ENCODE measurements around the gene TSHZ1.

Gene TSHZ1

DNA sequence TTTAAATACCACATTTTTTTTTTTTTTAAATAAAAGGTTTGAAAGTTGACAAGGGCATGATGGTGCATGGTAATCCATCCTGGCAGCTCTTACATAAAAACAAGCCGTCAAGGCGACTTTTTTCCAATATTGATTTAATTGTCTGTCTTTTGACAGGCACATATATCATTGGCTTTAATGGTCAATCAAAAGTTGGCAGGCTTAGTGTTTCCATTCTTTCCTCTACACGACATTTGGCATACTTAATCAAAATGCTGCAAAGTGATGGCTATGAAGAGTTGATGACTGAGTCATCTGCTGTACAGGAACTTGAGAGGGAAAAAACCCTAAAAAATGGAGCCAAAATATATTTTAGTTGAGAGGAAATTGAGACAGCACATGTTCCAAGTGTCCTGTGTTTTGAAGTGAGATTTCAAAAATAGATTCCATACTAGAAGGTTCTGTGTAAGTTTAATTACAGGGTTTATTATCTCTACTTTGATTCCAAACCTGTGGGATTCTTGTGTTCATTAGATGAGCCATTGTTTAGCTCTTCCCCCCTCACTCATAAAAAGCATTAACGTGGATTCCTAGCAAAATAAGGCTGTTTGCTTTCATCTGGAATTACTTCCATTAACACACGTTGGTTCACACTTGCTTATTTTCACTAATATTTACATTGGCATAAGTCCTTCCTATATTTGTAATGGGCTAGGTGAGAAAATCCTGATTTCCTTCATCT is 3.2 kb downstream of the TSHZ1 start (continued):
- no peak for TF ChIP-seq ZFP3 (tag by site-specific recombination; IDR thresholded peaks at IDR 0.05; ENCODE audit: low read depth)
- no peak for TF ChIP-seq ZNF670 (tag by site-specific recombination; IDR thresholded peaks at IDR 0.05; ENCODE audit: low read depth)
- TF ChIP-seq, protein P1, sequence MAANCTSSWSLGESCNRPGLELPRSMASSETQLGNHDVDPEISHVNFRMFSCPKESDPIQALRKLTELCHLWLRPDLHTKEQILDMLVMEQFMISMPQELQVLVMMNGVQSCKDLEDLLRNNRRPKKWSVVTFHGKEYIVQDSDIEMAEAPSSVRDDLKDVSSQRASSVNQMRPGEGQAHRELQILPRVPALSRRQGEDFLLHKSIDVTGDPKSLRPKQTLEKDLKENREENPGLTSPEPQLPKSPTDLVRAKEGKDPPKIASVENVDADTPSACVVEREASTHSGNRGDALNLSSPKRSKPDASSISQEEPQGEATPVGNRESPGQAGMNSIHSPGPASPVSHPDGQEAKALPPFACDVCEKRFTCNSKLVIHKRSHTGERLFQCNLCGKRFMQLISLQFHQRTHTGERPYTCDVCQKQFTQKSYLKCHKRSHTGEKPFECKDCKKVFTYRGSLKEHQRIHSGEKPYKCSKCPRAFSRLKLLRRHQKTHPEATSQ (tag by site-specific recombination; IDR thresholded peaks at IDR 0.05), result no peak
- TF ChIP-seq KLF16 (tag by site-specific recombination; IDR thresholded peaks at IDR 0.05), result no peak
- TF ChIP-seq ZNF391 (tag by site-specific recombination; IDR thresholded peaks at IDR 0.05; ENCODE audit: borderline replicate concordance, low read depth), result 0 out of 2 replicates have a peak, but pooled peaks have one; percentile 47
- no peak for TF ChIP-seq ZNF514 (tag by site-specific recombination; IDR thresholded peaks at IDR 0.05)
- no peak for TF ChIP-seq ZBTB48 (tag by site-specific recombination; IDR thresholded peaks at IDR 0.05)
- TF ChIP-seq ZNF184 (tag by site-specific recombination; IDR thresholded peaks at IDR 0.05), result no peak
- no peak for TF ChIP-seq KLF7 (tag by site-specific recombination; IDR thresholded peaks at IDR 0.05; ENCODE audit: borderline replicate concordance)
- TF ChIP-seq ZNF621 (tag by site-specific recombination; IDR thresholded peaks at IDR 0.05), result no peak
- TF ChIP-seq ZNF843 (tag by site-specific recombination; IDR thresholded peaks at IDR 0.05), result peak; percentile 95
- no peak for TF ChIP-seq ZNF140 (tag by site-specific recombination; IDR thresholded peaks at IDR 0.05)
- no peak for TF ChIP-seq ZNF548 (tag by site-specific recombination; IDR thresholded peaks at IDR 0.05)
- no peak for TF ChIP-seq WT1 (tag by site-specific recombination; IDR thresholded peaks at IDR 0.05)
- TF ChIP-seq ZNF664 (tag by site-specific recombination; IDR thresholded peaks at IDR 0.05), result peak; percentile 63
- TF ChIP-seq, protein P2, sequence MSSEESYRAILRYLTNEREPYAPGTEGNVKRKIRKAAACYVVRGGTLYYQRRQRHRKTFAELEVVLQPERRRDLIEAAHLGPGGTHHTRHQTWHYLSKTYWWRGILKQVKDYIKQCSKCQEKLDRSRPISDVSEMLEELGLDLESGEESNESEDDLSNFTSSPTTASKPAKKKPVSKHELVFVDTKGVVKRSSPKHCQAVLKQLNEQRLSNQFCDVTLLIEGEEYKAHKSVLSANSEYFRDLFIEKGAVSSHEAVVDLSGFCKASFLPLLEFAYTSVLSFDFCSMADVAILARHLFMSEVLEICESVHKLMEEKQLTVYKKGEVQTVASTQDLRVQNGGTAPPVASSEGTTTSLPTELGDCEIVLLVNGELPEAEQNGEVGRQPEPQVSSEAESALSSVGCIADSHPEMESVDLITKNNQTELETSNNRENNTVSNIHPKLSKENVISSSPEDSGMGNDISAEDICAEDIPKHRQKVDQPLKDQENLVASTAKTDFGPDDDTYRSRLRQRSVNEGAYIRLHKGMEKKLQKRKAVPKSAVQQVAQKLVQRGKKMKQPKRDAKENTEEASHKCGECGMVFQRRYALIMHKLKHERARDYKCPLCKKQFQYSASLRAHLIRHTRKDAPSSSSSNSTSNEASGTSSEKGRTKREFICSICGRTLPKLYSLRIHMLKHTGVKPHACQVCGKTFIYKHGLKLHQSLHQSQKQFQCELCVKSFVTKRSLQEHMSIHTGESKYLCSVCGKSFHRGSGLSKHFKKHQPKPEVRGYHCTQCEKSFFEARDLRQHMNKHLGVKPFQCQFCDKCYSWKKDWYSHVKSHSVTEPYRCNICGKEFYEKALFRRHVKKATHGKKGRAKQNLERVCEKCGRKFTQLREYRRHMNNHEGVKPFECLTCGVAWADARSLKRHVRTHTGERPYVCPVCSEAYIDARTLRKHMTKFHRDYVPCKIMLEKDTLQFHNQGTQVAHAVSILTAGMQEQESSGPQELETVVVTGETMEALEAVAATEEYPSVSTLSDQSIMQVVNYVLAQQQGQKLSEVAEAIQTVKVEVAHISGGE (tag by site-specific recombination; conservative IDR thresholded peaks at IDR 0.05; ENCODE audit: low read depth), result no peak
- TF ChIP-seq ZNF138 (tag by site-specific recombination; IDR thresholded peaks at IDR 0.05; ENCODE audit: borderline replicate concordance), result no peak
- no peak for TF ChIP-seq MYNN (tag by site-specific recombination; IDR thresholded peaks at IDR 0.05; ENCODE audit: borderline replicate concordance)
- no peak for TF ChIP-seq GLI2 (tag by site-specific recombination; IDR thresholded peaks at IDR 0.05; ENCODE audit: borderline replicate concordance, low read depth)
- no peak; the same call in 1 of the 2 replicates for TF ChIP-seq BCL11A (tag by site-specific recombination; IDR thresholded peaks at IDR 0.05; ENCODE audit: low read depth)
- TF ChIP-seq ZNF416 (tag by site-specific recombination; IDR thresholded peaks at IDR 0.05), result no peak
- TF ChIP-seq, protein P3, sequence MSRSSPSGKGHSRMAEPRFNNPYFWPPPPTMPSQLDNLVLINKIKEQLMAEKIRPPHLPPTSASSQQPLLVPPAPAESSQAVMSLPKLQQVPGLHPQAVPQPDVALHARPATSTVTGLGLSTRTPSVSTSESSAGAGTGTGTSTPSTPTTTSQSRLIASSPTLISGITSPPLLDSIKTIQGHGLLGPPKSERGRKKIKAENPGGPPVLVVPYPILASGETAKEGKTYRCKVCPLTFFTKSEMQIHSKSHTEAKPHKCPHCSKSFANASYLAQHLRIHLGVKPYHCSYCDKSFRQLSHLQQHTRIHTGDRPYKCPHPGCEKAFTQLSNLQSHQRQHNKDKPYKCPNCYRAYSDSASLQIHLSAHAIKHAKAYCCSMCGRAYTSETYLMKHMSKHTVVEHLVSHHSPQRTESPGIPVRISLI (tag by site-specific recombination; IDR thresholded peaks at IDR 0.05), result no peak
- TF ChIP-seq, protein P4, sequence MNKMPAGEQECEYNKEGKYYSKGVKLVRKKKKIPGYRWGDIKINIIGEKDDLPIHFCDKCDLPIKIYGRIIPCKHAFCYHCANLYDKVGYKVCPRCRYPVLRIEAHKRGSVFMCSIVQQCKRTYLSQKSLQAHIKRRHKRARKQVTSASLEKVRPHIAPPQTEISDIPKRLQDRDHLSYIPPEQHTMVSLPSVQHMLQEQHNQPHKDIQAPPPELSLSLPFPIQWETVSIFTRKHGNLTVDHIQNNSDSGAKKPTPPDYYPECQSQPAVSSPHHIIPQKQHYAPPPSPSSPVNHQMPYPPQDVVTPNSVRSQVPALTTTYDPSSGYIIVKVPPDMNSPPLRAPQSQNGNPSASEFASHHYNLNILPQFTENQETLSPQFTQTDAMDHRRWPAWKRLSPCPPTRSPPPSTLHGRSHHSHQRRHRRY (tag by site-specific recombination; IDR thresholded peaks at IDR 0.05), result no peak
- TF ChIP-seq BCL11B (tag by site-specific recombination; IDR thresholded peaks at IDR 0.05; ENCODE audit: low read depth), result no peak
- TF ChIP-seq MEIS1 (CRISPR knock-in tag; IDR thresholded peaks at IDR 0.05; ENCODE audit: borderline replicate concordance), result no peak
- TF ChIP-seq ZNF623 (tag by site-specific recombination; IDR thresholded peaks at IDR 0.05), result no peak
- TF ChIP-seq HOXC10 (CRISPR knock-in tag; IDR thresholded peaks at IDR 0.05), result no peak
- no peak for TF ChIP-seq ZNF560 (tag by site-specific recombination; IDR thresholded peaks at IDR 0.05; ENCODE audit: borderline replicate concordance)
- TF ChIP-seq, protein P5, sequence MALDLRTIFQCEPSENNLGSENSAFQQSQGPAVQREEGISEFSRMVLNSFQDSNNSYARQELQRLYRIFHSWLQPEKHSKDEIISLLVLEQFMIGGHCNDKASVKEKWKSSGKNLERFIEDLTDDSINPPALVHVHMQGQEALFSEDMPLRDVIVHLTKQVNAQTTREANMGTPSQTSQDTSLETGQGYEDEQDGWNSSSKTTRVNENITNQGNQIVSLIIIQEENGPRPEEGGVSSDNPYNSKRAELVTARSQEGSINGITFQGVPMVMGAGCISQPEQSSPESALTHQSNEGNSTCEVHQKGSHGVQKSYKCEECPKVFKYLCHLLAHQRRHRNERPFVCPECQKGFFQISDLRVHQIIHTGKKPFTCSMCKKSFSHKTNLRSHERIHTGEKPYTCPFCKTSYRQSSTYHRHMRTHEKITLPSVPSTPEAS (tag by site-specific recombination; IDR thresholded peaks at IDR 0.05), result no peak
- TF ChIP-seq, protein P6, sequence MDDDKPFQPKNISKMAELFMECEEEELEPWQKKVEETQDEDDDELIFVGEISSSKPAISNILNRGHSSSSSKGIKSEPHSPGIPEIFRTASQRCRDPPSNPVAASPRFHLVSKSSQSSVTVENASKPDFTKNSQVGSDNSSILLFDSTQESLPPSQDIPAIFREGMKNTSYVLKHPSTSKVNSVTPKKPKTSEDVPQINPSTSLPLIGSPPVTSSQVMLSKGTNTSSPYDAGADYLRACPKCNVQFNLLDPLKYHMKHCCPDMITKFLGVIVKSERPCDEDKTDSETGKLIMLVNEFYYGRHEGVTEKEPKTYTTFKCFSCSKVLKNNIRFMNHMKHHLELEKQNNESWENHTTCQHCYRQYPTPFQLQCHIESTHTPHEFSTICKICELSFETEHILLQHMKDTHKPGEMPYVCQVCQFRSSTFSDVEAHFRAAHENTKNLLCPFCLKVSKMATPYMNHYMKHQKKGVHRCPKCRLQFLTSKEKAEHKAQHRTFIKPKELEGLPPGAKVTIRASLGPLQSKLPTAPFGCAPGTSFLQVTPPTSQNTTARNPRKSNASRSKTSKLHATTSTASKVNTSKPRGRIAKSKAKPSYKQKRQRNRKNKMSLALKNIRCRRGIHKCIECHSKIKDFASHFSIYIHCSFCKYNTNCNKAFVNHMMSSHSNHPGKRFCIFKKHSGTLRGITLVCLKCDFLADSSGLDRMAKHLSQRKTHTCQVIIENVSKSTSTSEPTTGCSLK (tag by site-specific recombination; IDR thresholded peaks at IDR 0.05), result no peak
- TF ChIP-seq ZNF155 (tag by site-specific recombination; IDR thresholded peaks at IDR 0.05), result no peak

All from HEK293 (cell line).